HG02943 (cell line): ENCODE measurements around the gene IGF2BP1.
"Not testable (repeated sequence)": the region's sequence is repeated elsewhere in the genome, so short reads cannot be mapped to it uniquely, and the experiment has no call there.

Experiments
- ATAC-seq: cut with Tn5 transposase; IDR thresholded peaks from one replicate; pipeline ENCODE4 v1.9.1; 2021; ENCODE audit warnings: mild to moderate bottlenecking, low read depth, moderate library complexity; ENCODE audit not compliant: unreplicated experiment

IGF2BP1 gene

DNA sequence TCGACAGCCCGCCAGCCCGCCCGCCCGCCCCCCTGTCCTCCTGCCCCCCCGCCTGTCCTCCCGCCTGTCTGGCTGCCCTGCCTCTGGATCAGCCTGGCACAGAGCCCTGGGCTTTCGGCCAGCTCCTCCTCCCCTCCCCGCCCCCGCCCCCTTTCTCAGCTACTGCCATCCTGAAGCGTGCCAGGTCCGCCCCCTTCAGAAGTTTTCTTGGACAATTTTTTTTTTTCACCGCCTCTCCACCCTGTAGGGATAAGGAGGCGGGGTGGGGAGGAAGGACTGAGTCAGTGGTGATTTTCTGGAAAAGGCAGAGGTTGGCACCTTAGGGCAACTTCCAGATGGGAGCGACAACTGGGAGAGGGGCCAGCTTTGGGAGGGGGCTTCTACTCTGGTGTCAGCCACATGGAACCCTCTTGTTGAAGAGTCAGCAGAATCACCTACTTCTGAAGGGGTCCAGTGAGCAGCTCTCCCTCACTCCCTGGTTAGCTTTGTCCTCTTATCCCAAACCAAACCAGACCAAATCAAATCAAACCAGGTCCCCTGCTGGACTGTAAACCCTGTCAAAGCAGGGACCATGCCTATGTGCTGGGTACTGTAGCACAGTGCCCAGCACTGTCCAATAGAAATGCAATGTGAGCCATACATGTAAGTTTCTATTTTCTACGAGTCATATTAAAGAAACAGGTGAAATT lies 19.7 kb downstream of the IGF2BP1 start:
- no peak for ATAC-seq

DNA sequence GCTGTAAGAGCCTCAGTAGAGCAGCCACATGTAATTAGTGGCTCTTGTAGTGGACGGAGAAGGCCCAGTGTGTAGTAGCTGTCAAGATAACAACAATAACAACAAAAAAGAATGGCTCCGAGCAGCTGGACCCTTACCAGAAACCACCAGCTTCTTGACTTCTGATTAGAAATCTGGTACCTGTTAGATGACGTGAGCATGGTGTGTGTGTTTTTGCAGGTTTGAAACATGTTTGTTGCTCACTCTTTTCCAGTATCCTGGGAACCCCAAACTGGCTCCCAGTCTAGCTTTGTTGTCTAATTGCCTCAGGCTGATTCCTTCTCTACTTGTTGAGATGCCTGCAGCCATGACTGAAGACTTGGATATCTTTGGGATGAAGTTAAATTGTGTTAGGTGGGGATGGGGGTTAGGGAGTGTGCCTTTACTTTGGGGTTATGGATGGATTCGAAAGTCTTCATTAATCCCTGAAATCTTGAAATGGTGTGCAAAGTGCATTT lies 21.0 kb downstream of the IGF2BP1 start:
- ATAC-seq, result no peak

DNA sequence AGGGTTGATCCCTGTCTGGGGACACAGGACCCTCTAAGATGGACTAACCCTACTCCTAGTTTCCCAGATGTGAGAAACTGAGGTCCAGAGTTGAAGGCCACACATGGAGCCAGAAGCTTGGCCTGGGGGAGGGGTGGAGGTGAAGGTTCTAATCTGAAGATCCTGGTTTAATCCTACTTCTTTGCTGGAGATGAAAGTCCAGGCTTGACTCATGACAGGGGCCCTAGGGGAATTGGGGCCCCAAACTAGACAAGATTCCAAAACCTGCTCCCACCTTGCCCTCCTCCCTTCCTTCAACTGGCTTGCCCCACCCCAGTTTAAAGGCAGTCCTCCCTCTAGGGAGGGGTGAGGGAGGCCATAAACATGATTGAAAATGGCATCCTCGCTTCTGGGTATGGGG lies 21.6 kb downstream of the IGF2BP1 start:
- no peak for ATAC-seq

- ATAC-seq, result no peak
Measured at GRCh38 chr17:49020609-49021008, 23.4 kb downstream of the IGF2BP1 start.

DNA sequence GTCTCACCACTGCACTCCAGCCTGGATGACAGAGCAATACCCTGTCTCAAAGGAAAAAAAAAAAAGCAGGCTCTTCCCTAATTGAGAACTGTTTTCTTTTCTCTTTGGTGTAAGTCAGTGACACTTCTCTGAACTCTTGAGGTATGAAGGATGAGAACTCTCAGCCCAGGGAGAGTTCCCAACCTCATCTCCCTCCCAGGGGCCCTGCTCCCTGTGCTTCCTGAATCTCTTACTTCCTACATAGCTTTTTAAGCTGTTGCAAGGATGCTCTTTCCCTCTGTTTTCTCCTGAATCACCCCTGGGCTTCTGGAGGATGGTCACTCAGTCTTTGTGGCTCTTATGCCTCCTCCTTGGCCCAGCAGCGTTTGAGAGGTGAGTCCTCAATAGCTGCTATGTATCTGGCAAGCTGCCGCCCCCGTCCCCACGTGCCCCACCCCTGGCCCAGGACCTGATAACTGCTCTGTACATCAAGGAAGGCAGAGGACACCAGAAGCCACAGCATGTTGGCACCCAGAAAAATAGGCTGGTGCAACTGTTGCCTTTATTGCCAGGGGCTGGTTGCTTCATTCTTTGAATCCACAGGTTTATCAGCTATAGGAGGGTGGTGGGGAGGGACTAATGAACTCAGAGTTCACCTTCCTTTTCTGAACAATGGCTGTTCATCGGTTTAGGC lies 24.0 kb downstream of the IGF2BP1 start:
- no peak for ATAC-seq

DNA sequence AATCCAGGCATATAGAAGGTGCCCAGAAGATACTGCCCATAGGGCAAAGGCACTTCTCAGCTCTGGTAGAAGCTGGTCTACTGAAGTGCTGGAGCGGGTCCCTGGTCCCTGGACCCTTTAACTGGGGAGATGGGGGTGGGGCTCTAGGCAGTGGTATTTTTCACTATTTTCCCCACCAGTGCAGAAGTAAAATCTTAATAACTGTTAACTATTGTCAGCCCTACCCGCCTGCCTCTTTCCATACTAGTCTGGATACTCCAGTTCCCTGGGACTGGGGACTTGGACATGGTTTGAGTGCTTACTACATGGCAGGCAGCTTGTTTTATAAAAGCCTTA lies 24.6 kb downstream of the IGF2BP1 start:
- no peak for ATAC-seq

DNA sequence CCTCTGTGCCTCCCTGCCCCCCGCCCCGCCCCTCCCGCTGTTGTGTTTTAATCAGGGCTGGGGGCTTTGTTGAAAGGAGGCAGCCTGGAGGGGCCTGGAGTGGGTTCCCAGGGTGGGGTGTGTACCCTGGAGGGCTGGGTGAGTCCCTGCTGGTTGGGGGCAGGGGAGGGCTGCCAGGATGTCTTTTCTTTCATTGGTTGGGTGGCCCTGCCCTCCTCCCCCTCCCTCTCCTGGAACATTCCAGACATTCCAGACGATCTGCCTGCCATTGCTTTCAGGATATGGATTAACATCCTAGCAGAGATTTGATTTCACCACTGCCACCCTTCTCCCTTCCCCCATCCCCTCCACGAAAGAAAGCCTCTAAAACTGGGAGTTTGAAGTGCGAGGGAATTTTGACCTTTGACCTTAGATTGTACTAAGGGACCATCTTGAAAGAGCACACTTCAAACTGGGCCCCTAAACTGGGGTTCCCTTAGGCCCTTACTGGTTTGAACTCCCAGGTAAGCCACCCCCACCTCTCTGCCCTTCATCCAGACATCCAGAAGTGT lies 25.3 kb downstream of the IGF2BP1 start:
- ATAC-seq, result no peak

DNA sequence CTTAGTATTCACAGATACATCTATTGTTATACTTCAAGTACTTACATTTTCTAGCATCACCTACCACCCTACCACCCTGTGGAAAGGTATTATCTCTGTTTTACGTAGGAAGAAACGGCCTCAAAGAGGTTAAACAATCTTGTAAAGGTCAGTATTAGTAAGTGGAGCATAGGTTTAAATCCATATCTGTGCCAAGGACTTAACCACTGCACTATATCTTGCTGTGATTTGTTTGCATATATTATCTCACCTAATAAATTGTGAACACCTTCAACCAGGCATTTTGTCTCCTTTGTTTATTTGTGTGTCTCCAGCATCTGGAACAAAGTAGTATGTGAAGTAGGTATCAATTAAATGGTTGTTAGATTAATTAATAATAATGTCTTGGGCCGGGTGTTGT lies 27.3 kb downstream of the IGF2BP1 start:
- ATAC-seq, result no peak

DNA sequence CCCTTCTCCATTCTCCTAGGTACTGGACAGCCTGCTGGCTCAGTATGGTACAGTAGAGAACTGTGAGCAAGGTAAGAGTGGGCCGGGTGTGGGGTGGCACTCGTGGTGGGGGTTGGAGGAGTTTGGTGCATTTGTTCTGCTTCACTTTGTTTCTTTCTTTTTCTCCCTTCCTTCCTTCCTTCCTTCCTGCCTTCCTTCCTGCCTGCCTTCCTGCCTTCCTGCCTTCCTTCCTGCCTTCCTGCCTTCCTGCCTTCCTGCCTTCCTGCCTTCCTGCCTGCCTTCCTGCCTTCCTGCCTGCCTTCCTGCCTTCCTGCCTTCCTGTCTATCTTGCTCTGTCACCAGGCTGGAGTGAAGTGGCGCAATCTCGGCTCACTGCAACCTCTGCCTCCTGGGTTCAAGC lies 29.3 kb downstream of the IGF2BP1 start:
- ATAC-seq, result not testable (repeated sequence)

DNA sequence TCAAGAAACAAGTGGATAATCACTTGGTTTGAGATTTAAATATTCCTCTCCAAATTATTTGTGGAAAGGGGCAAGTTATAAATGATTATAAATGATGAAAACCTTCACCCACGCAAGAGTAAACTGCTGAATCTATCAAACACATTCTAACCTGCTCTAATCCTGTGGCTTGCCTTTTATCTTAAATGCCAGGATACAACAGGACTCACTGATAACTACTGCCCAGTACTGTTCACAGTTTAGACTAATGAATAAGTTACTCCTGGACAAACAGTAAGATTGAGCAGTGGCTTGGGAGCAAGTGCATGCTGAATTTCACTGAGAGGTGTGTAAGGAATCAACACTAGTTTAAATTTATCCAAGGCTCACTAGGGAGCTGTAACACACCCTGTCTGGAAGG lies 31.1 kb downstream of the IGF2BP1 start:
- ATAC-seq, result no peak

DNA sequence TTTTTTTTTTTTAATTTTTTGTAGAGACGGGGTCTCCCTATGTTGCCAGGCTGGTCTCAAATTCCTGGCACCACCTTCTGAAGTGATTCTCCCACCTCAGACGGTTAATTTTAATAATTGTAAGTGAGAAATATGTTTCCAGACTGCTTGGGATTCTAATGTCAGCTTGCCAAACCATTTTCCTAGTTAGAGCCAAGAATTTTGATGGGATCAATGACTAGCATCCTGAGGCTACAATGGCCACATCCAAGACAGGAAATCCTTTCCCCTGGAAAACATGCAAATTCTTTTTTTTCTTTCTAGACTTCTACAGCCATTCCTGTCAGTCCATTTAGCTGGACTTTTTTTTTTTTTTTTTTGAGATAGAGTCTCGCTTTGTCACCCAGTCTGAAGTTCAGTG lies 32.6 kb downstream of the IGF2BP1 start:
- no peak for ATAC-seq

GRCh38 chr17:49031965-49032928 lies 35.1 kb downstream of the IGF2BP1 start:
- ATAC-seq, result no peak

DNA sequence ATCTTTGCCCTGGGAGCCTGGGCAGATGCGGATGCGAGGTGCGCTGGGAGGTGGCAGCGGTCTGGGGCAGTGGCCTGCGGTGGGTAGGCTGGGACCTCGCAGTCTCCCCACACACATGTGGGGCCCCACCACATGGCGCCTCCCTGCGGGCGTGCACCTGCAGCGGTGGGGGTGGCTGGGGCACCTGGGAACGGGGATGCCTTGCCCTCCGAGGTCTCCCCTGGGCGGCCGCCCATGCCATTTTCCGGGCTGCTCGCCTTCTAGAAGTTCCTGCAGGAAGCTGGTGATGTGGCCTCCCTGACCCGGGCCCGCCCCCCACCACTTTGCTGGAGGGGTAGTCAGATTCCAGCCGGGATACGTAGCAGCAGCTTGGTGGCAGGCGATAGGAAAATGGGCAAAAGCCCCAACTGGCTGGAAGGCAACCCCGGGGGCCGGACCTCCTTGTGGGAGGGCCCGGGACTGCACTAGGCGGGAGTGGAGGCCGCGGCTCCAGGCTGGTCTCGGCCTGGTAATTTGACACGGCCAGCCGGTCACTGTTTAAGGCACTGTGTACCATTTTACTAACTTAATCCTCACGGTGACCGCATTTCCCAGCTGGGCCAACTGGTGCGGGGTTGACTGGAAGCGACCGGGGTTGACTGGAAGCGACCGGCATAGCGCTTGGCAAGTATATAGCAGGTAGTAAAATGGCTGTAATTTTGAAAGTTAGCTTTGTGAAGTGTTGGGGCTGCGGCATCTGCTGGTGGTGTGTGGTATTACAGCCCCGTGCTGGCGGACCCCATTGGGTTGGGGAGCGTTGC lies 38.5 kb downstream of the IGF2BP1 start:
- ATAC-seq, result no peak

DNA sequence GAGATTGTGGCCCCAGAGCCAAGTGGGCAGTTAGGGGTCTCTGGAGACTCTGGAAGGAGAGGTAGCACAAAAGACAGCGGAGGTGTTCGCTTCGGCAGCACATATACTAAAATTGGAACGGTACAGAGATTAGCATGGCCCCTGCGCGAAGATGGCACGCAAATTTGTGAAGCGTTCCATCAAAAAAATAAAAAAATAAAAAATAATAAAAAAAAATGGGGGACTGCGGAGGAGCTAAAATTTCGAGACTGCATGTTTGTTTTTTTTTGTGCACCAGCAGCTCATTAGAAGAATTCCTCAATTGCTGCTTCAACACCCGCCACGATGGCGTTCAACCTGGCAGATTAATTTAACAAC lies 39.1 kb downstream of the IGF2BP1 start:
- ATAC-seq, result no peak

GRCh38 chr17:49038138-49038537 lies 41.0 kb downstream of the IGF2BP1 start:
- no peak for ATAC-seq

DNA sequence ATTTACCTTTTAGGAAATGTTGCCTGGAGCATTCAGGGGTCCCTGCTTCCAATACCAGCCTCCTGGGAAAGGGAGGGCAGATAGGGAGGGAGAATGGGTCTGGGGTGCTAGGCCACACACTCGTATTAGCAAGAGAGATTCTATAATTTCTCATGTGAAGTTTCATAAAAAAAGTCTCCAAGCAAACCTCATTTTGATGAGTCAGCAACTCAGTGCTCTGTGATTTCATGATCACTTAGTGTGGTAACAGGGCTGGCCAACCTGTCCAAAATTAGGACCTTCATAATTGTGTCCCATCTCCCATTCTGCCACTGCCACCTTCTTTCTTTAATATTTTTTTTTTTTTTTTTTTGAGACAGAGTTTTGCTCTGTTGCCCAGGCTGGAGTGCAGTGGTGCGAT lies 41.4 kb downstream of the IGF2BP1 start:
- no peak for ATAC-seq

- not testable (repeated sequence) for ATAC-seq
Measured at GRCh38 chr17:49039518-49039917, 42.3 kb downstream of the IGF2BP1 start.

DNA sequence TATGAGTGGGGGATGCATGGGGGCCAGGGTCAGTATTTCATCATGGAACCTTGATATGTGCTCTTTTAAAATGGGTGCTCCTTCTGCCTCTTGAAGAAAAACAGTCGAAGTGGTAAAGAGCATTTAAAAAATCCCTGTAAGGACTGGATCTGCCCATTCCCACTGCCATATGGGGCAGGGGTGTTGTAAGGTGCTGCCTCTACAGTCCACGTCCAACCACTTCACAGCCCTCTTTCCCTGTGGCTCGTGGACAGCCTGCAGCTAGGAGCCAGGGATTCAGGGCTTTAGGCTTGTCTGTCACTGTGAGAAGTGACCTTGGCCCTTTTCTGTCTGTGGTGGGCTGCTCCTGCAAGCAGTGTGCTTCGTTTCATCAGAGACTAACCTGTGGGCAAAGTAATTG lies 44.3 kb downstream of the IGF2BP1 start:
- ATAC-seq, result no peak

- ATAC-seq, result no peak
Measured at GRCh38 chr17:49045376-49045775, 48.2 kb downstream of the IGF2BP1 start.

DNA sequence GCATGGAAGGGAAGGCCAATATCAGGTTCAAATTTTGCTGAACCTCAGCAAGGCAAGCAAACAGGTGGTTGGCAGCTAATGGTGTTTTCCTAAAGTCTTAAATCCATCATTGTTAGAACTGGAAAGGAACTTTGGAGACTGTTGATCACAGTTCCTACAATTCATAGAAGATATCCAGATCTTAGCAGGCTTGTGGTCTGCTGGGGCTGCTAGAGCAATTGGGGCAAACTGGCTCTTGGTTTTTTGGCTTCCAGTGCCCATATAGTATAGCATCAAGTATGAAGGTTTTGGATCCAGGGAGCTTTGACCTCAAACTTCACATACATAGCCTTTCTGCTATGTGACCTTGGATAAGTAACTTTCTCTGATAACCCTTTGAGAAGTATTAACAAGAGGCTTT lies 49.7 kb downstream of the IGF2BP1 start:
- no peak for ATAC-seq
